Kidney capillary endothelial cell (primary cell): ENCODE measurements around the gene NBAS.

ENCODE experiments used
- DNase-seq: peaks from one replicate; pipeline ENCODE4 v3.0.0-alpha.2; 2018; ENCODE audit warnings: low spot score

The NBAS gene

DNA sequence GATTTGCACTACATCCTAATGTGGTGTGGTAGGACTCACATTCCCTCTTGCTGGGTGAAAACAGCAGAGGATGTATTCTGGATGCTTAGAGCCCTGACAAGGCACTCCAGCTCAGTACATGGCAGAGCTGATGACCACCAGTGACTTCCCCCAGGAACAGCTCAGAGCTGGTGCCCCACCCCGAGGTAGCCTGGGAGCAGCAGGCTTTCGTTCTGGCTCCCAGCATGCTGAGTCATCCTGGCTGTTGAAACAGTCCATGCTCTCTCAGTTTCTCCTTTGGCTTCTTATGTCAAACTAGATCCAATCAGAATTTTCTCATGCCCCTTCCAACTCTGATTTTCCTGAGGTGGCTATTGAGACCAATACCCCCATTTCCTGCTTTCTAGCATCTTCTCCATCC is 438.2 kb downstream of the NBAS start:
- DNase-seq, result no peak

DNA sequence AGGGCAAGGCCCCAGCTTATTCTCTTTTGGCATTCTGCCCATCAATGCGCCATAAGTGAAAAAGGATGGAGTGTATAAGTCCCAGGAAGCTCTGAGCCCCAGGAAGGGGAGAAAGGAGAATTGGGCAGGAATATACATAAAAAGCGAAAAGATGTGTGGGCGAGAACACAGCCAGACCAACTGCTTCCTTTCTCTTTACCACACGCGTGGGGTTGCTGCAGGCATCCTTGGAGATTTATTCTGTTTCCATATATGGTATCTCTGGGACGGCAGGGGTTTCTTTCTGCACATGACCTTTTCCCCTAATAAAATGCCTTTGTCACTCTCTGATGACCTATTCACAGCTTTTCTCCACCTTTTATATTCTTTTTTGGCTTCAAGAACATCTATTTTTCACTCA is 440.5 kb downstream of the NBAS start:
- DNase-seq, result no peak

DNA sequence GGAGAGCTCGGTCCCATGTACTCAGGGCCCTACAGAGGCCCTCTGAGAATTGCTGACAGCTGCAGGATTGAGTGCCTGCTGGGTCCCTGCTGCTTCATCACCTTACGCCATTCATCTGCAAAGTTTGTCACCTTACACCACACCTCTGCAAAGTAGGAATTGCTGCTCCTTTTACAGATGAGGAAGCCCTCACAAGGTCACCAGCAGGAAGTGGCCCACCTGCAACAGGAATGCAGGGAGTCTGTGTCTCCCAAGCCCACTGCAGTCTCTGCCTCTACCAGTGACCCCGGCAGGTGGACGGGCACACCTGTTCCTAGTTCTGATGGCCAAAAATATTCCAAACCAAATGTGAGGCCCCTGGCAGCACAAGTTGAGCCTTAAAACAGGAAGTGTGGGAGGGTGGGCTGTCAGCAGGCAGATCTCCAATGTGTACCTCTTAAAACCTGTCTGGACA is 441.4 kb downstream of the NBAS start:
- DNase-seq, result no peak

DNA sequence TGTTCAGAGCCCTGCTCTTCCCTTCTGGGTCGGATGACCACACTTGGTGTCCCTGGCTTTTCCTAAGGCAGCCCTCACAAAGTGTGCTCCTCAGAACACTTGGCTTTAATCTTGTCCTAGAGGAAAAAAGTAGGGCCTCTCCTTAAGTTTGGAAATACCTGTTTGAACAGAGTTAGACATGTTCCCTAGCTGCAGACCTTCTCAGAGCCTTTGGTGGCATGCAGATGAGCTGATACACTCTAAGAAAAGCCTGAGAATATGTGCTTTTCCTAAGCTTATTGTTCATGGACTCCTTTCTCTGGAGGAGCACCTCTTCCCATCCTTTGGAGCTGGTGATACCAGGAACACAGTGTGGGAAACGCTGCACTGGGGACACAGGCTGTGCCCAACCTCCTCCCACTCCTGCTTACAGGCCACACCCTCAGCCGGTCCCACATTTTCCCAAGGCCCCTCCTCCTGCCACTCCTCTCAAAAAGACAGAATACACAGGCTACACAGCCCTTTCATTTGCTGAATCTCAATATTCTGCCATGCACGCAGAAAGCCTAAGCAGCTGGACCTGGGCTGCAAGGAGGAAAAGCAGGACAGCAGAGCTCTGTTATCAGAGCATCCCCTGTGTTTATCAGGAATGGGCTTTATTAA is 443.6 kb downstream of the NBAS start:
- DNase-seq, result no peak
